PC-9 (cell line): ENCODE data around the gene ADRA1B.

Source experiments
- EZH2 ChIP-seq: fragments of 200-600 bp; sonication (generic); IDR thresholded peaks from 2 replicates; pipeline ENCODE4 v1.8.0; 2017; ENCODE audit warnings: antibody characterized with exemption, low read depth
- TF ChIP-seq, protein P1 (sequence below): fragments of 200-600 bp; sonication (generic); conservative IDR thresholded peaks from 2 replicates; pipeline ENCODE4 v1.6.1; 2017; ENCODE audit warnings: mixed run types, antibody characterized with exemption, mild to moderate bottlenecking, moderate library complexity

GRCh38 chr5:159903131-159903530 is 13.2 kb upstream of the ADRA1B start:
- TF ChIP-seq, protein P1, sequence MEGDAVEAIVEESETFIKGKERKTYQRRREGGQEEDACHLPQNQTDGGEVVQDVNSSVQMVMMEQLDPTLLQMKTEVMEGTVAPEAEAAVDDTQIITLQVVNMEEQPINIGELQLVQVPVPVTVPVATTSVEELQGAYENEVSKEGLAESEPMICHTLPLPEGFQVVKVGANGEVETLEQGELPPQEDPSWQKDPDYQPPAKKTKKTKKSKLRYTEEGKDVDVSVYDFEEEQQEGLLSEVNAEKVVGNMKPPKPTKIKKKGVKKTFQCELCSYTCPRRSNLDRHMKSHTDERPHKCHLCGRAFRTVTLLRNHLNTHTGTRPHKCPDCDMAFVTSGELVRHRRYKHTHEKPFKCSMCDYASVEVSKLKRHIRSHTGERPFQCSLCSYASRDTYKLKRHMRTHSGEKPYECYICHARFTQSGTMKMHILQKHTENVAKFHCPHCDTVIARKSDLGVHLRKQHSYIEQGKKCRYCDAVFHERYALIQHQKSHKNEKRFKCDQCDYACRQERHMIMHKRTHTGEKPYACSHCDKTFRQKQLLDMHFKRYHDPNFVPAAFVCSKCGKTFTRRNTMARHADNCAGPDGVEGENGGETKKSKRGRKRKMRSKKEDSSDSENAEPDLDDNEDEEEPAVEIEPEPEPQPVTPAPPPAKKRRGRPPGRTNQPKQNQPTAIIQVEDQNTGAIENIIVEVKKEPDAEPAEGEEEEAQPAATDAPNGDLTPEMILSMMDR = no peak
- no peak for TF ChIP-seq EZH2
